Smooth muscle cell (in vitro differentiated cells): ENCODE measurements around the gene ESYT2. TPM values are rescaled to one million over a fixed set of nuclear protein-coding genes. Genes with fewer than 3 reads are reported as not detected.

ENCODE experiments used
- DNase-seq: peaks from one replicate; lab custom pipeline; 2025; ENCODE audit not compliant: unreplicated experiment; lab: John Stamatoyannopoulos, UW
- H2AFZ ChIP-seq: fragments of 200-600 bp; sonication (generic); 2 replicates; pipeline ENCODE4 v1.6.0; 2016; ENCODE audit warnings: antibody characterized with exemption, low read depth, mild to moderate bottlenecking
- H3F3A ChIP-seq: fragments of 200-600 bp; sonication (generic); 2 replicates; pipeline ENCODE4 v1.6.0; 2017; ENCODE audit warnings: antibody characterized with exemption, low read depth
- H3K27ac ChIP-seq: fragments of 200-600 bp; sonication (generic); 2 replicates; pipeline ENCODE4 v1.5.1; 2016; ENCODE audit warnings: low read depth, mild to moderate bottlenecking
- H3K27me3 ChIP-seq: fragments of 200-600 bp; sonication (generic); 2 replicates; pipeline ENCODE4 v1.6.1; 2016; ENCODE audit warnings: low read depth, mild to moderate bottlenecking
- H3K36me3 ChIP-seq: fragments of 200-600 bp; sonication (generic); 2 replicates; pipeline ENCODE4 v1.5.1; 2016; ENCODE audit warnings: low read depth
- H3K4me1 ChIP-seq: fragments of 200-600 bp; sonication (generic); 2 replicates; pipeline ENCODE4 v1.5.1; 2016; ENCODE audit warnings: low read depth
- H3K4me2 ChIP-seq: fragments of 200-600 bp; sonication (generic); 2 replicates; pipeline ENCODE4 v1.6.0; 2016; ENCODE audit warnings: mild to moderate bottlenecking
- H3K4me3 ChIP-seq: fragments of 200-600 bp; sonication (generic); 2 replicates; pipeline ENCODE4 v1.5.1; 2016; ENCODE audit warnings: mild to moderate bottlenecking
- H3K79me2 ChIP-seq: fragments of 200-600 bp; sonication (generic); 2 replicates; pipeline ENCODE4 v1.6.0; 2016; ENCODE audit warnings: low read depth, mild to moderate bottlenecking
- H3K9ac ChIP-seq: fragments of 200-600 bp; sonication (generic); 2 replicates; pipeline ENCODE4 v1.6.0; 2016; ENCODE audit warnings: low read depth
- H3K9me3 ChIP-seq: fragments of 200-600 bp; sonication (generic); replicated peaks from 2 replicates; pipeline ENCODE4 v1.5.1; 2016; ENCODE audit warnings: low read depth
- H4K20me1 ChIP-seq: fragments of 200-600 bp; sonication (generic); 2 replicates; pipeline ENCODE4 v1.6.0; 2016; ENCODE audit warnings: low read depth
- CTCF ChIP-seq: fragments of 200-600 bp; sonication (generic); IDR thresholded peaks from 2 replicates; pipeline ENCODE4 v1.5.1; 2017; ENCODE audit warnings: borderline replicate concordance, mild to moderate bottlenecking, antibody characterized with exemption; ENCODE audit not compliant: insufficient read depth, poor library complexity, severe bottlenecking
- WGBS: methylation state at CpG from one replicate; pipeline ENCODE4 v1.1.7; 2016; ENCODE audit warnings: low lambda C conversion rate; 5-methylcytosine and 5-hydroxymethylcytosine counted together
- polyA plus RNA-seq: library from polyadenylated mRNA; unstranded; fragments of >200 nt; fragmentation: Nextera tagmentation; extraction: Ambion mirVana; gene quantifications from 2 replicates; pipeline ENCODE4 v1.2.1, GENCODE V29; 2016
- total RNA-seq: library from RNA; depleted of rRNA; stranded (reverse); fragments of >200 nt; gene quantifications from 2 replicates; pipeline ENCODE4 v1.2.3, GENCODE V29; 2014

ESYT2 gene
- total and polyA plus RNA-seq, 2 experiments from 2014 or later, result 27.9 to 69.4 TPM

GRCh38 chr7:158856883-158857668 lies 27.8 kb upstream of the ESYT2 start:
- peak overlapping the region; percentile 89 for H3K9ac ChIP-seq
- no peak for DNase-seq
- peak overlapping the region; percentile 69 for H3K27ac ChIP-seq
- peak overlapping the region; percentile 92 for H3K4me3 ChIP-seq
- H4K20me1 ChIP-seq, result no peaks in the 10 kb centered on the region
- H3K27me3 ChIP-seq, result no peaks in the 10 kb centered on the region
- no peak for TF ChIP-seq CTCF
- H2AFZ ChIP-seq, result peak overlapping the region; percentile 89
- H3F3A ChIP-seq, result peaks cover 4% of the 10 kb centered on the region
- H3K4me2 ChIP-seq, result peak overlapping the region; percentile 98
- WGBS, result 7% methylated on average over 31 of the region's 31 CpGs
- H3K36me3 ChIP-seq, result no peaks in the 10 kb centered on the region
- H3K79me2 ChIP-seq, result peaks cover 33% of the 10 kb centered on the region
- H3K9me3 ChIP-seq, result no peaks in the 10 kb centered on the region
- H3K4me1 ChIP-seq, result peaks cover 40% of the 10 kb centered on the region

GRCh38 chr7:158854681-158855081 lies 25.4 kb upstream of the ESYT2 start:
- Histone ChIP-seq H3K4me1 (peaks cover 25% of the 10 kb centered on the region), H3K27ac (no peak overlapping the region), H2AFZ (no peak overlapping the region), H3K4me2 (no peak overlapping the region), H3K36me3 (no peaks in the 10 kb centered on the region), H3K79me2 (peaks cover 28% of the 10 kb centered on the region), H4K20me1 (no peaks in the 10 kb centered on the region), H3K9ac (no peak overlapping the region), H3F3A (peaks cover 4% of the 10 kb centered on the region), H3K9me3 (no peaks in the 10 kb centered on the region), H3K27me3 (no peaks in the 10 kb centered on the region), H3K4me3 (no peak overlapping the region)
- 91% methylated on average over 7 of the region's 7 CpGs for WGBS
- no peak for TF ChIP-seq CTCF
- DNase-seq, result no peak

- no peak for DNase-seq
- Histone ChIP-seq H3K27ac (no peak overlapping the region), H3K9ac (no peak overlapping the region), H3F3A (no peaks in the 10 kb centered on the region), H3K36me3 (no peaks in the 10 kb centered on the region), H3K4me2 (no peak overlapping the region), H2AFZ (no peak overlapping the region), H3K4me3 (no peak overlapping the region), H4K20me1 (no peaks in the 10 kb centered on the region), H3K9me3 (no peaks in the 10 kb centered on the region), H3K4me1 (no peaks in the 10 kb centered on the region), H3K27me3 (no peaks in the 10 kb centered on the region), H3K79me2 (no peaks in the 10 kb centered on the region)
- 57% methylated on average over 5 of the region's 5 CpGs for WGBS
- TF ChIP-seq CTCF, result no peak
Measured at GRCh38 chr7:158850545-158851102, 21.3 kb upstream of the ESYT2 start.
